BLaER1 treated with 17β-estradiol and CSF1 and Interleukin-3, amounts not matched to agents 10 nM and 100 nM (cell line): ENCODE data around the gene PRR12.

Experiments used
- H3K27ac ChIP-seq, 11 experiments: shearing (Covaris generic); formaldehyde crosslinking; 2 replicates each; pipeline ENCODE4 v1.8.1; 2022
- H3K27me3 ChIP-seq, 11 experiments: shearing (Covaris generic); formaldehyde crosslinking; 2 replicates each; pipeline ENCODE4 v1.8.1; 2022
- H3K36me3 ChIP-seq, 11 experiments: shearing (Covaris generic); formaldehyde crosslinking; 2 replicates each; pipeline ENCODE4 v1.8.1; 2022
- H3K4me1 ChIP-seq, 10 experiments: shearing (Covaris generic); formaldehyde crosslinking; 2 replicates each; pipeline ENCODE4 v1.8.1; 2022
- H3K4me2 ChIP-seq, 11 experiments: shearing (Covaris generic); formaldehyde crosslinking; 2 replicates each; pipeline ENCODE4 v1.8.1; 2022
- H3K4me3 ChIP-seq, 10 experiments: shearing (Covaris generic); formaldehyde crosslinking; 2 replicates each; pipeline ENCODE4 v1.8.1; 2022
- H3K9ac ChIP-seq, 11 experiments: shearing (Covaris generic); formaldehyde crosslinking; 2 replicates each; pipeline ENCODE4 v1.8.1; 2022
- H3K9me3 ChIP-seq, 11 experiments: shearing (Covaris generic); formaldehyde crosslinking; replicated peaks in 1 of 11; 2 replicates each; pipeline ENCODE4 v1.8.1; 2022
- H4K20me1 ChIP-seq, 11 experiments: shearing (Covaris generic); formaldehyde crosslinking; 2 replicates each; pipeline ENCODE4 v1.8.1; 2022
- Cebpa-rat ChIP-seq, 11 experiments: shearing (Covaris generic); IDR thresholded peaks; 2 replicates each; pipeline ENCODE4 v1.8.1; 2022

The PRR12 gene

GRCh38 chr19:49664171-49665035, 73.4 kb downstream of the PRR12 start:
- Histone ChIP-seq H3K4me2 (peak overlapping the region; percentile 89 to 99 (median 98)), H3K27me3 (no peaks in the 10 kb centered on the region), H3K27ac (peak overlapping the region; percentile 33 to 83 (median 76); a peak in 21 of 22 replicates), H3K4me3 (peak overlapping the region; percentile 78 to 99 (median 86)), H3K9me3 (no peaks in the 10 kb centered on the region), H3K4me1 (peaks cover 27 to 47% (median 31%) of the 10 kb centered on the region in 10 experiments), H3K36me3 (peaks cover 34 to 63% (median 55%) of the 10 kb centered on the region in 11 experiments), H3K9ac (peak overlapping the region; percentile 81 to 90 (median 87)), H4K20me1 (peaks cover 20 to 70% (median 45%) of the 10 kb centered on the region in 11 experiments; a peak in 20 of 22 replicates)
- TF ChIP-seq Cebpa-rat (IDR thresholded peaks at IDR 0.05) = no peak

- Histone ChIP-seq H3K4me1 (peaks cover 27 to 52% (median 31%) of the 10 kb centered on the region in 10 experiments), H3K4me2 (peak overlapping the region; percentile 89 to 99 (median 98)), H3K27ac (peak overlapping the region; percentile 33 to 83 (median 76); a peak in 21 of 22 replicates), H3K4me3 (peak overlapping the region; percentile 78 to 99 (median 86)), H3K9ac (peak overlapping the region; percentile 81 to 90 (median 87)), H3K9me3 (no peaks in the 10 kb centered on the region), H3K27me3 (no peaks in the 10 kb centered on the region), H3K36me3 (peaks cover 30 to 63% (median 57%) of the 10 kb centered on the region in 11 experiments), H4K20me1 (peaks cover 19 to 69% (median 40%) of the 10 kb centered on the region in 11 experiments; a peak in 20 of 22 replicates)
- no peak for TF ChIP-seq Cebpa-rat (IDR thresholded peaks at IDR 0.05)
Observed at GRCh38 chr19:49665036-49665350, 74.0 kb downstream of the PRR12 start.

GRCh38 chr19:49665351-49666119, 74.6 kb downstream of the PRR12 start, which contains the start of the genes BCL2L12 and IRF3:
Gene BCL2L12 (plus strand): TSS chr19:49665933. CDS start chr19:49666693, 760 bp downstream.
Gene IRF3 (minus strand): TSS chr19:49665857. CDS start chr19:49664838, 1,019 bp downstream.
- H3K4me3 ChIP-seq = peak within 1 kb of the TSS; percentile 78 to 99 (median 86)
- peaks cover 30 to 63% (median 57%) of the 10 kb centered on the region in 11 experiments for H3K36me3 ChIP-seq
- H3K27ac ChIP-seq = peak within 1 kb of the TSS; percentile 68 to 83 (median 76)
- peak within 1 kb of the TSS; percentile 81 to 90 (median 87) for H3K9ac ChIP-seq
- H3K4me2 ChIP-seq = peak within 1 kb of the TSS; percentile 90 to 99 (median 98)
- no peaks in the 10 kb centered on the region for H3K9me3 ChIP-seq
- H3K27me3 ChIP-seq = no peaks in the 10 kb centered on the region
- no peak for TF ChIP-seq Cebpa-rat (IDR thresholded peaks at IDR 0.05)
- H3K4me1 ChIP-seq = peaks cover 27 to 54% (median 31%) of the 10 kb centered on the region in 10 experiments
- H4K20me1 ChIP-seq = peaks cover 14 to 68% (median 35%) of the 10 kb centered on the region in 11 experiments; a peak in 20 of 22 replicates

GRCh38 chr19:49666120-49666444, 75.1 kb downstream of the PRR12 start:
- Histone ChIP-seq H3K4me3 (peak overlapping the region; percentile 78 to 99 (median 86)), H3K4me1 (peaks cover 27 to 55% (median 31%) of the 10 kb centered on the region in 10 experiments), H3K36me3 (peaks cover 29 to 63% (median 56%) of the 10 kb centered on the region in 11 experiments), H3K9me3 (no peaks in the 10 kb centered on the region), H4K20me1 (peaks cover 13 to 64% (median 33%) of the 10 kb centered on the region in 11 experiments; a peak in 20 of 22 replicates), H3K9ac (peak overlapping the region; percentile 81 to 90 (median 87)), H3K27me3 (no peaks in the 10 kb centered on the region), H3K27ac (peak overlapping the region; percentile 68 to 83 (median 76)), H3K4me2 (peak overlapping the region; percentile 90 to 99 (median 98))
- TF ChIP-seq Cebpa-rat (IDR thresholded peaks at IDR 0.05) = no peak

- Histone ChIP-seq H3K9me3 (no peaks in the 10 kb centered on the region), H3K4me1 (peaks cover 37 to 68% (median 41%) of the 10 kb centered on the region in 10 experiments), H3K4me2 (peak overlapping the region; percentile 90 to 99 (median 98); a peak in 21 of 22 replicates), H3K36me3 (peaks cover 15 to 58% (median 44%) of the 10 kb centered on the region in 11 experiments), H3K27me3 (no peaks in the 10 kb centered on the region), H3K27ac (peak overlapping the region in 6 of 11 experiments; percentile 71 to 83 (median 78); a peak in 6 of 22 replicates), H3K4me3 (peak overlapping the region in 8 of 10 experiments; percentile 78 to 95 (median 84); a peak in 9 of 20 replicates), H4K20me1 (peaks cover 13 to 51% (median 22%) of the 10 kb centered on the region in 11 experiments; a peak in 20 of 22 replicates), H3K9ac (peak overlapping the region; percentile 81 to 90 (median 87); a peak in 19 of 22 replicates)
- no peak for TF ChIP-seq Cebpa-rat (IDR thresholded peaks at IDR 0.05)
Observed at GRCh38 chr19:49667473-49667872, 76.5 kb downstream of the PRR12 start.

- no peaks in the 10 kb centered on the region for H3K9me3 ChIP-seq
- H3K4me2 ChIP-seq = peak overlapping the region in 2 of 11 experiments; percentile 12 to 40; a peak in 3 of 22 replicates
- H3K4me3 ChIP-seq = no peak overlapping the region
- no peak overlapping the region for H3K27ac ChIP-seq
- no peak for TF ChIP-seq Cebpa-rat (IDR thresholded peaks at IDR 0.05)
- H3K36me3 ChIP-seq = peaks cover 9 to 61% (median 39%) of the 10 kb centered on the region in 11 experiments; a peak in 20 of 22 replicates
- H4K20me1 ChIP-seq = peaks cover 0 to 32% (median 1%) of the 10 kb centered on the region in 11 experiments; a peak in 7 of 22 replicates
- no peaks in the 10 kb centered on the region for H3K27me3 ChIP-seq
- peaks cover 32 to 64% (median 41%) of the 10 kb centered on the region in 10 experiments for H3K4me1 ChIP-seq
- H3K9ac ChIP-seq = peak overlapping the region in 2 of 11 experiments; percentile 7 to 21; a peak in 1 of 22 replicates
Observed at GRCh38 chr19:49669516-49669915, 78.5 kb downstream of the PRR12 start.

- Histone ChIP-seq H3K9ac (peak overlapping the region; percentile 11 to 64 (median 51); a peak in 17 of 22 replicates), H4K20me1 (peaks cover 0 to 13% (median 0%) of the 10 kb centered on the region in 11 experiments; a peak in 5 of 22 replicates), H3K4me1 (peaks cover 20 to 69% (median 43%) of the 10 kb centered on the region in 10 experiments), H3K27me3 (no peaks in the 10 kb centered on the region), H3K4me2 (peak overlapping the region; percentile 45 to 76 (median 57); a peak in 20 of 22 replicates), H3K9me3 (no peaks in the 10 kb centered on the region), H3K27ac (peak overlapping the region in 7 of 11 experiments; percentile 20 to 39 (median 32); a peak in 9 of 22 replicates), H3K36me3 (peaks cover 9 to 61% (median 38%) of the 10 kb centered on the region in 11 experiments; a peak in 20 of 22 replicates), H3K4me3 (no peak overlapping the region)
- no peak for TF ChIP-seq Cebpa-rat (IDR thresholded peaks at IDR 0.05)
Observed at GRCh38 chr19:49672131-49672919, 81.3 kb downstream of the PRR12 start.
